ENCODE data around the gene LRRC47. TPM values are rescaled to one million over a fixed set of nuclear protein-coding genes. Genes with fewer than 3 reads are reported as not detected.
"Not testable (repeated sequence)": the region's sequence is repeated elsewhere in the genome, so short reads cannot be mapped to it uniquely, and the experiment has no call there.

LRRC47 gene
- total RNA-seq, 1 experiment from 2014 or later = 33.7 TPM

- DNase-seq (ENCODE audit: low read depth) = not testable (repeated sequence)
These were observed 47.9 kb downstream of the LRRC47 start for GRCh38 chr1:3748316-3748900.

DNA sequence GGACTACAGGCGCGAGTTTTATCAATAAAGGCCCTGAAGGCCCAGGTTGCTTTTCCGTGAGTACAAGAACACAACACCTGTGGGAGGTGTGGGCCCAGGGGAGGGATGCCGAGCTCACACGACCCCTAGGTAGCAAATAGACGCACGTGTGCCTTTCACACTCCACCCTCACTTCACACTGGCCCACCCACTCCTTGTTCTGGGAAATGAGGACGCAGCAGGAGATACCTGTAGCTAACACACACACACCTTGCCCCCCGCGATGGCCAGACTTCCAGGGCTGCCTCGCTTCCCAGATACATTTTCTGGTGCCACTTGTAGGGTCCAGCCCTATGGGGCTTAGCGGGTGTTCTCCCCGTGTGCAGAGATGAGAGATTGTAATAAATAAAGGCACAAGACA is 48.4 kb downstream of the LRRC47 start:
- no peak for DNase-seq (ENCODE audit: low read depth)

- no peak for DNase-seq (ENCODE audit: low read depth)
These were observed 48.8 kb downstream of the LRRC47 start for GRCh38 chr1:3747522-3747848.

DNA sequence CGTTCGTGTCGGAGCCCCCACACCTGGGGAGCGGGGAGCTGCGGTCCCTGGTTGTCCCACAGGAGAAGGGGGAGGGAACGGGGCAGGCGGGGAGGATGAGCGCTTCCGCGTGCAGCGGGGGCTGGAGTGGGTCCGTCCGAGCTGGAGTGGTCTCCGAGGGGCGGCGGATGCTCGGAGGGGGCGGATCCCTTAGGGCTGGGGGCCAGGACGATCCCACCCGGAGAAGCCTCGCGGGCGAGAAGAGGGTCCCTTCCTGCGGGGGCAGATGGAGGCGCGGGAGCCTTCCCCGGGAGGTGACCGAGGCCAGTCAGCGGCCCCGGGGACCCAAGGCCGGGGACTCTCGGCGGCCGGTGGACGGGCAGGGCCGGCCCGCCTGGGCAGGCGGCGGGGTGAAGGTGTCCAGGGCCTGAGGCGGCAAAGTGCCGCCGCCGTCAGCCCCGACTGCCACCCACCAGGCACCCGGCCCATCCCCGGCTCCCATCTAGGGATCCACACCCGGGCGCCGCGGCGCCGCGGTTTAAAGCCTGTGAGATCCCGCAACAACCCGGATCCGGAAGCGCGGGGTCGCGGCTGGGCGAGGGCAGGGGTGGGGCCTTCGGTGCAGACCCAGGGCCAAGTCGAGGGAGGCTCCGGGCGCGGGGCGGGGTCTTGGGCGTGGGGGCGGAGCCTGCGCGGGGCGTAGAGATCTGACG is 49.3 kb downstream of the LRRC47 start:
- DNase-seq (ENCODE audit: low read depth) = peak; percentile 55

DNA sequence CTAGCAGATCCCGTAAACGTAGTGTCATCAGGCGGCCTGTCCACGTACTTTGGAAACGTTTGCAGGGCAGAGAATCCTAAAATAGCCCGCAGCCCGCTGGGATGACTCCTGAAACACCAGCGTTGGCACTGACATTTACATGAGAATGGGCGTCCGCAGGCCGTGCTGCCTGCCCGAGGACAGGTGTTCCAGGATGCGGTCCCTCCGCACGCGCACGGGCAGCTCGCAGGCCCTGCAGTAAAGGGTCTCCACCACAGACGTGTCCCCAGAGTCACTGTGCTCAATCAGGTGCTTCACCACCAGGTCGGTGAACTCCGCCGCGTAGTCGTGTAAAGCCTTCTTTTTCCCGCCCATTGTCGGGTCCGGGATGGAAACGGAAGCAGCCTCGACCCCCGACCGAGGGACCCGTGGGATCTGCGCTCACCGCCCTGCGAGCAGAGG is 49.9 kb downstream of the LRRC47 start:
- no peak for DNase-seq (ENCODE audit: low read depth)

GRCh38 chr1:3745590-3746381 is 50.5 kb downstream of the LRRC47 start:
- DNase-seq (ENCODE audit: low read depth) = no peak

- DNase-seq (ENCODE audit: low read depth) = no peak
These were observed 51.2 kb downstream of the LRRC47 start for GRCh38 chr1:3745071-3745470.

- DNase-seq (ENCODE audit: low read depth) = no peak
These were observed 51.7 kb downstream of the LRRC47 start for GRCh38 chr1:3744646-3745045.

GRCh38 chr1:3743826-3744225 is 52.5 kb downstream of the LRRC47 start:
- no peak for DNase-seq (ENCODE audit: low read depth)

DNA sequence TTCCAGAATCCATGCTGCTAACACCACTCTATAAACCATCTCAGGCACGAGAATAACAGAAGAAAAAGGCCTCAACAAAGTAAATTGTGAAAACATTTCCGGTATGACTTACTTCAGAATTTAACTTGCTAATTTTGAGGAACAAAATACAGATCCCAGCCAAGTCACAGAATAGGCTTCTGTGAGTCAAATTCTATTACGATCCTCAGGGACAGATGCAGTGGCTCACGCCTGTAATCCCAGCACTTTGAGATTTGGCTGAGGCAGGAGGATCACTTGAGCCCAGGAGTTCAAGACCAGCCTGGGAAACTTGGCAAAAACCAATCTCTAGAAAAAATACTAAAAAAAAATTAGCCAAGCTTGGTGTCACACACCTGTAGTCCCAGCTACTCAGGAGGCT is 52.9 kb downstream of the LRRC47 start:
- no peak for DNase-seq (ENCODE audit: low read depth)

DNA sequence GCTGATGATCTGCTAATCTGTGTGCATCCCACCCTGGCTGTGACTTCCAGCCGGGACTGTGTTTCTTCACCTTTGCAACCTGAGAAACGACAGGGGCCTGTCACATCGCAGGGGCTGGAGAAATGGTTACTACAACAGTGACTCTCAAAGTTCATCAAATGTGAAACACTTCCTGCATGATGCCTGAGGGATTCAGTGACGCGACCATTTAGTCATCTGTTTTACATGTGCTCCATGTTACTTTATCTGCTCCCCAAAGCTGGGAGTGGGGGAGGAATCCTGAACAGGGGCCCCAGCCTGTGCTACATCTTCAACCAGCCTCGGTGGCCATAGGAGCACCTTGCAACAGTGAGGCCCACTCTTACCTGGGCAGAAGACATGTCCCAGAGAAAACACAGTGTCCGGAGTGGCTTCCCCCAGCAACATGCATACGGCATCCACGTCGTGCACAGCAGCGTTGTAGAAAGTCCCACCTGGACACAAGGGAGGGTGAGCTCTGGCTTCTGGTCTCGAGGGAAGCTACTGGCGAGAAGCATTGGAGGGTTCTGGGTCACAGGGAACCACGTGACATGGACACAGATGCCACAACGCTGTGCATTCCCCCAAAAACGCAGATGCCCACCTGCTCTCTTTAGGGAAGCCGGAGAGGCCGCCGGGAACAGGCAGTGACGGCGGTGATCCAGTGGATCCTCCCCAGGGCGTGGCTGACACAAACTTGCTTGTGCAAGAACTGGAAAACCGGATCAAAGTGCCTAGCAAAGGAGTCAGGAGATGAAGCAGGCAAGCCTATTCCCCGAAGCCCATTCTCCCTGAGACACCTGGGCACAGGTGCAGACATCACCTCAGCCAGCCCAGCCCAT is 53.6 kb downstream of the LRRC47 start:
- DNase-seq (ENCODE audit: low read depth) = no peak

GRCh38 chr1:3741566-3742438 is 54.5 kb downstream of the LRRC47 start:
- DNase-seq (ENCODE audit: low read depth) = no peak

DNA sequence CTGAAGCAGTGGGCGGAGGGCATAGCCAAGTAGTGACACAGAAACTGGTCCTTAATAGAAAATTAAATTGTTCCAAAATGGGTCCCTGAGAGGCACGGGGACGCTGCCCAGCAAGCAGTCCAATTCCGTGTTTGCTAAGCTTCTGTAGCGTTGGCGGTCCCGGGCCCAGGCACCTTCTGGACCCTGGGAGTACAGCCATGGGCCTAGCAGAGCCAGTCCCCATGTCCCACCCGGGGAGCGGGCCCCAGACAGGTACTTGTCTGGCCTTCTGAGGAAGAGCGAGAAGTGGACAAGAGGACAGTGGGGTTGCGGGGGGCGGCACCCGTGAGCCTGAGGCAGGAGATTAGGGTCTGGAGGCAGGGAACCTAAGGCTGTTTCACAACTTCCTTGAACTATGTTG is 55.5 kb downstream of the LRRC47 start:
- DNase-seq (ENCODE audit: low read depth) = no peak

DNA sequence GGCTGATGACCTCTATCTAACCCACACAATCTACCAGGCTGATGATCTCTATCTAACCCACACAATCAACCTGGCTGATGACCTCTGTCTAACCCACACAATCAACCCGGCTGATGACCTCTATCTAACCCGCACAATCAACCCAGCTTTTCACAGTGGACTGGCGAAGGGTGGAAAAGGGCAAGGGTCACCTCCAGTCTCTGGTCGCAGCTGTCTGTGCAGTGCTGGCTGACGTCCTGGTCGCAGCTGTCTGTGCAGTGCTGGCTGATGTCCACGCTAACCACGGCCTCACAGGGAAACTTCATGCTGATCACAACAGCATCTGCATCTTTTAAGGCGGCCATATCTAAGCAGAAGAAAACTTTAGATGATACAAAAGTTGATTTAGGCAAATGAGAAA is 56.3 kb downstream of the LRRC47 start:
- DNase-seq (ENCODE audit: low read depth) = peak; percentile 73

- no peak for DNase-seq (ENCODE audit: low read depth)
These were observed 57.4 kb downstream of the LRRC47 start for GRCh38 chr1:3738943-3739342.

DNA sequence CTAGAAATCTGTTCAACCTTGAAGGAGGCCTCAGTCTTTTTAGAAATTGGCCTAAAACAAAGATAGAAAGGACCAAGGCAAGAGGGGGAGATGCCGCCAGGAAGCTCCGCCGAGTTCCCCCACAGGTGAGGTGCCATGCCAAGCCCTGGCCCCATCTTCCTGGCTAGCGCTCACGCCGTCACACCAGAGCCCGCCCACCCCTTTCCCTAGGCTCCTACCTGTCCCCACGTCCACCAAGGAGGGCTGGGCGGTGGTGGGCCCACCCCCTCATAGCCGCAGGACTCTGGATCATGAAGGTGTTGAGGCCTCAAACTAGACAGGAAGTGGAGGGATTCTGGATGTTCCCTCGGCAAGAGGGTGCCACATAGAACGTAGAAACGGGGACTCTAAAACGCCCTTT is 59.6 kb downstream of the LRRC47 start:
- no peak for DNase-seq (ENCODE audit: low read depth)

- no peak for DNase-seq (ENCODE audit: low read depth)
These were observed 60.2 kb downstream of the LRRC47 start for GRCh38 chr1:3736131-3736561.

- no peak for DNase-seq (ENCODE audit: low read depth)
These were observed 60.6 kb downstream of the LRRC47 start for GRCh38 chr1:3735688-3736087.

- DNase-seq (ENCODE audit: low read depth) = peak; percentile 44
These were observed 61.1 kb downstream of the LRRC47 start for GRCh38 chr1:3735027-3735681.

- DNase-seq (ENCODE audit: low read depth) = no peak
These were observed 61.7 kb downstream of the LRRC47 start for GRCh38 chr1:3734602-3735001.
